Activated T-helper 9 cell treated with anti-CD3 and anti-CD28 coated beads, Interleukin-2, amount 50 U/mL, for 16 hours (primary cell): ENCODE results near the gene LORICRIN.

Source experiments
- DNase-seq: peaks from one replicate; pipeline ENCODE4 v3.0.0-alpha.2; 2020; ENCODE audit warnings: low read depth

Gene LORICRIN

DNA sequence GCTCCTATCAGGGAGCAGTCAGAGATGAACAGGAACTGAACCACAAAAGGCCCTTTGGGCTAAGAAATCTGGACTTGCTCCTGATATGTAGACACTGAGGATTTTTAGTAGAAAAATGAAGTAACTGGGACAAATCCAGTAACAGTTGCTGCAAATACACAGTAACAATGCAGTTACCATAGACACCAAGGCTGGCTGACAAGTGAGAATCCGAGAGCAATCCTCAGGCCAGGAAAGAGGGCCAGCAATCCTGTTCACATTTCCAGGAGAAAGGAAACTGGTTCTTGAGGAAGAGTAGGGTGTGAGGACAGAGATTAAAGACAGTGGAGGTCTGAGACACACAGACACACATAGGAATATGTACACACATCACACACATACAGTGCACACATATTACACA lies 9.3 kb upstream of the LORICRIN start:
- no peak for DNase-seq

DNA sequence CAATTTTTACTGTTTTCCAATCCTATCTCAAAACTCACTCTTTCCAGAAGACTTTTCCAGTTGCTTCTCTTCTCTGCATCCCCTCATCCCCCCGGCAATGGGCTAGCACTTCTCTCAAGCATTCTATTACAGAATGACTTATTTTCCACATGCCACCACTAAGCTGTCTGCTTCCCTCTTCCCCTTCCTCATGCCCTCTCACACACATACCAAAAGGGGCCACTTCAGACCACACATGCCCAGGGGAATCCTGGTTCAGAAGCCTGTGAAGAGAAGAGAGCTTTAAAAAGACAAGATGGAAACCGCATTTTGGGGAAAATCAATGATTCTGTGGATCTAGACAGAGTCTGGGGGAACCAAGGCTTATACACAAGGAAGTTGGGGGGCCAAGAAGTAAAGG lies 8.4 kb upstream of the LORICRIN start:
- DNase-seq, result no peak

DNA sequence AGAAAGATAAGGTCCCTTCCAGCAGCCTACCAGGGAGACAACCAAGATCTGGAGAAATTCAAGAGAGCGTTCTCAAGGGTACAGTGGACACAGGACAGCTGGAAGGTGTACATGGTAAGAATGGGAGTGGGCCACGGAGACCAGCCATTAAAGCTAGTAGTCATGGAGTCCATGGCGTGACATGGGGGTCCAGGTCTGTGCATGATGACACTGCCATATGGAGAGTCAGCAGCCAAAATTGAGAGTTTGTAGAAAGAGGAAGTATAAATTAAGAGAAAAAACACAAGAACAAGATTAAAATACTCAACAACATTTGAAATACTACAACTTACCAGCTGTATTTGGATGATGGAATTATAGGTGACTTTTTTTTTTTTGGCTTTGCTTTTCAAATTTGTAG lies 7.9 kb upstream of the LORICRIN start:
- no peak for DNase-seq

DNA sequence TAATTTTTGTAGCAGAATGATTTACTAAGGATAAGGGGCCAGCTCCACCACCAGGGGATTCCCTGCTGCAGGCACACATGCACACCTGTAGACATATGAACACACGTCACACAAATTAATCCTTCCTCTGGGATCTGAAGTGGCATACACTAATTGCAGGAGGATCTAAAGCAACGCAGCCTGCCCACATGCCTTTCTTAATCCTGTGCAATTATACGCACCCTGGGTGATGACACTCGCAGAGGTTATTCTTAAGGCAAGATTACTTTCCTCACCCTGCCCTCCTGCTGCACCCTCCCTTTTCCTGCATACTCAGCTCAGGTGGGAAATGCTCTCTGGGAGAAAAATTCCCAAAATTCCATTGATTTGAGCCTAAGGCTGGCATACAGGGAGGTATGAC lies 7.5 kb upstream of the LORICRIN start:
- DNase-seq, result no peak

DNA sequence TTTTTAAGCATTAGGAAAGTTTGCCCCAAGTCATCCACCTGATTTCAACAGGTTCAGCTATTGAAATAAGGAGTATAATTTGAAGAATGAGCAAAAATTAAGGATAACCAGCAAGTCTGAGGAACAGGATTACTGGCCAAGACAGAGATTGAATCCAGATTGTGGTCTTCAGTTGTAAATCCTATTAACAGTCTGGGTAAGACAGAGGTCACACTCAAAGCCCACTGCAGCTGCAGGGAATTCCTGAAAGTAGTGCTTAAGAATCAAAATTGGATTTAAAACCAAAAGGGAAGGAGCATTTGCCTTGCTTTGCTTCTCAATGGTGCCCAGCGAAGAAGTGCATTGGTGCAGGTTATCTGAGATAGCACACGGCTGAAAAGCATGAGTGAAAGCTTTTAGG lies 6.4 kb upstream of the LORICRIN start:
- no peak for DNase-seq

DNA sequence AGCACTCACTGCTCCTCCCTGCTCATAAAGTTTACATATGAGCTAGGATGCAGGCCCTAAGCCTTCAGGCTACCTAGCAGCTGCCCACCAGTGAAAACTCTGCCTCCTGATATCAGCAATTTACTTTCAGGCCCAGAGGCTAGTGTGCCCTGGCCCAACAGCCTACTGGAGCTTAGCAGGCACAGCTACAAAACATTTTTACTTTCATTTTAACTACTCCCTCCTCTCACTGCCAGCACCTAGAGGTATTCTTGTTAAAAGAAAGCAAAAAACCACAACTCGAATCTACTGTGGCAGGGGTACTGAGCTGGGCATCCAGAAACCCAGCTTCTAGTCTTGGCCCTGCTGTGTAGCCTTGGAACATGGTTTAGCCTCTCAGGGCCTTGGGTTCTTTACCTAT lies 5.8 kb upstream of the LORICRIN start:
- DNase-seq, result no peak

DNA sequence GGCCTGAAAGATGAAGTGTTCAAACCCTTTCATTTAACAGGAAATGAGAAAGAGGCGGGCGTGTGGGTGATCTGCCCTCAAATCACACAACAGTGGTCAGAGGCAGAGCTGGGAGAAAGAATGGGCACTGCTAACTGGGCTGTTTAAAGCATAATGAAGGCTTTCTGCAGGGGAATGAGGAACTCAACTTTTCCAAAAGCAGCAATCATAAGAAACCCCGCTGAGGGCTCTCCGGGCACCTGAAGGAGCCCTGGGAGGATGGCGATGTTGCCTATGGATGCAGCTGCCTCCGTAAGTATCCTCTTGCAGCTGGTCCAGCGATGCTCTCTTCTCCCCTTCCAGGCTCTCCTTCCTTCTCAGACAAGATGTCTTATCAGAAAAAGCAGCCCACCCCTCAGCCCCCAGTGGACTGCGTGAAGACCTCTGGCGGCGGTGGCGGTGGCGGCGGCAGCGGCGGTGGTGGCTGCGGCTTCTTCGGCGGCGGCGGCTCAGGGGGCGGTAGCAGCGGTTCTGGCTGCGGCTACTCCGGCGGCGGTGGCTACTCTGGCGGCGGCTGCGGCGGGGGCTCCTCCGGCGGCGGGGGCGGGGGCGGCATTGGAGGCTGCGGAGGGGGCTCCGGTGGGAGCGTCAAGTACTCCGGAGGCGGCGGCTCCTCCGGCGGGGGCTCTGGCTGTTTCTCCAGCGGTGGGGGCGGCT lies 1.2 kb downstream of the LORICRIN start:
- DNase-seq, result no peak

DNA sequence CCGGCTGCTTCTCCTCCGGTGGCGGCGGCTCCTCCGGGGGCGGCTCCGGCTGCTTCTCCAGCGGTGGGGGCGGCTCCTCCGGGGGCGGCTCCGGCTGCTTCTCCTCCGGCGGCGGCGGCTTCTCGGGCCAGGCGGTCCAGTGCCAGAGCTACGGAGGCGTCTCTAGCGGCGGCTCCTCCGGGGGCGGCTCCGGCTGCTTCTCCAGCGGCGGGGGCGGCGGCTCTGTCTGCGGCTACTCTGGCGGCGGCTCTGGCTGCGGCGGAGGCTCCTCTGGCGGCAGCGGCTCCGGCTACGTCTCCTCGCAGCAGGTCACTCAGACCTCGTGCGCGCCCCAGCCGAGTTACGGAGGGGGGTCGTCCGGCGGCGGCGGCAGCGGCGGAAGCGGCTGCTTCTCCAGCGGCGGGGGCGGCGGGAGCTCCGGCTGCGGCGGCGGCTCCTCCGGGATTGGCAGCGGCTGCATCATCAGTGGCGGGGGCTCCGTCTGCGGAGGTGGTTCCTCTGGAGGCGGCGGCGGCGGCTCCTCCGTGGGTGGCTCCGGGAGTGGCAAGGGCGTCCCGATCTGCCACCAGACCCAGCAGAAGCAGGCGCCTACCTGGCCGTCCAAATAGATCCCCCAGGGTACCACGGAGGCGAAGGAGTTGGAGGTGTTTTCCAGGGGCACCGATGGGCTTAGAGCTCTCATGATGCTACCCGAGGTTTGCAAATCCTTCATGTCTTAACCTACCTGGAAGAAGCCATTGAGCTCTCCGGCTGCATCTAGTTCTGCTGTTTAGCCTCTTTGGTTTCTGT lies 2.0 kb downstream of the LORICRIN start:
- DNase-seq, result no peak

DNA sequence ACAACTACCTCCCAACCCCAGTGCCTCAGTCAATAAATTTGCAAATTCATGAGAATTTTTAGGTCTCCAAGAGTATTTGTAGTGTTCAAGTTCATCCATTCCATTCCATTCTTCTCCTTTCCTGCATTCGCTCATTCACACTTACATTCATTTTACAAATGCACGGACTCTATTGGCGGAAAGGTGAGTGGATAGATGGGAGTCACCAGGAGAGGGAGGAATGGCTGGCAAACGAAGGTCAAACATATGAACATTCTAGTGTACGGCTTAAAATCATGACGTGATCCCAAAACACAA lies 2.5 kb downstream of the LORICRIN start:
- no peak for DNase-seq

DNA sequence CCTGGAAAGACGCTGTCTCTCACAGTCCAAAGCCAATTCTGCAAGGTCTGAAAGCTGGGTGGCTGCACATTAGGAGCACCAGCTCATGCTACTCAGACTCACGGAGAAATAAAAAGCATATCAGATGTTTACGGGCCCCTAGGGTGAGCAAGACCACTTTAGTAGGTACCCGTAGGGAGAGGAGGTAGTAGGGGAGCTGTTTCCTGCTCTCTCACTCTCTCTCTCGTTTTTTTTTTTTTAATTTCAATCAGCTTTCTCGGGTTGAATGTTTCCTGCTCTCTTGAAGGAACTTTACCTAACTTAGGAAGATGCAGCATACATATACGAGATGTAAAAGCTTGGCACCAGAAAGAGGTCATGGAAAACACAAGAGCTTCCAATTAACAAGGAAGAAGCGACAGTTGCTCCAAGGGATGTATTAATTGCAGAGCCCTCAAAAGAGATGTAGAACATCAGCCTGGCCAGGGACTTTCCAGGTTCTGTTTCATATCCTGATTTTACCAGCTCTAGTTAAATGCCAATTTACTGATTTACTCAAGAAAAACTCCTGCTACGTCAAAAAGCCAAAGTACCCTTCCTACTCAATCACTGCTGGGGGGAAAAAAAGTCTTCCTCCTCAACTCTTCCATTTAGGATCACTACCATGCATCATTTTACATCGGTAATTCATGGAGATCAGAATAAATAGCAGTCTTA lies 3.1 kb downstream of the LORICRIN start:
- DNase-seq, result no peak

DNA sequence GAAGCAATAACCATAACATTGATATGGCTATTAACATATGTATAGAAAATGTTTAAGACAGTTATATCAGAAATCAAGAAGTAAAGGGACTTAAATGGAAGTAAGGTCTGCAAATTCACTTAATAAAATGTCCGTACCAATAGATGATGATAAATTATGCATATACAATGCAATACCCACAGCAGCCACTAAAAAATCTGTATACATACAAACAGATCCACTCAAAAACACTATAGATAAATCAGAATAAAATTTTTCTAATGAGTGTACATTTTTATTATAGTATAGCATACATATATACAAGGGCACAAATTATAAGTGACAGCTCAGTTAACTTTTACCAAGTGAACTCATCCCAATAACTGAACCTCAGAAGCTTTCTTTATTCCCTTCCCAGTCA lies 6.0 kb downstream of the LORICRIN start:
- no peak for DNase-seq

DNA sequence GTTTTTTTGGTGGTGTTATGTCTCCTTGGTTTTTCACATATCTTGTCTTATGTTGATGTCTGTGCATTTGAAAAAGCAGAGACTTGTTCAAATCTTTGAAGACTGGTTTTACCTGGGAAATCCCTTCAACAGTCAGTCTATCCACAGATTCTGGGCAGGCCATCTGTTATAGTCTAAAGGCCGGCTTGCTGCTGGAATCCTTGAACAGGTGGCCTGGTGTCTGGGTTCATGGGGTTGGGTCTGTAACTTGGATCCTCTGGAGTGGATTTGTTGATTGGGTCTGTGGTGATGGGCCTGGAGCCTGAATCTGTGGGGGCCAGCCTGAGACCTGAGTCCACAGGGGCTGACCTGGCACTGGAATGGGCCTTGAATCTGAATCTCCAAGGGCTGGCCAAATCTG lies 12.2 kb downstream of the LORICRIN start:
- no peak for DNase-seq

DNA sequence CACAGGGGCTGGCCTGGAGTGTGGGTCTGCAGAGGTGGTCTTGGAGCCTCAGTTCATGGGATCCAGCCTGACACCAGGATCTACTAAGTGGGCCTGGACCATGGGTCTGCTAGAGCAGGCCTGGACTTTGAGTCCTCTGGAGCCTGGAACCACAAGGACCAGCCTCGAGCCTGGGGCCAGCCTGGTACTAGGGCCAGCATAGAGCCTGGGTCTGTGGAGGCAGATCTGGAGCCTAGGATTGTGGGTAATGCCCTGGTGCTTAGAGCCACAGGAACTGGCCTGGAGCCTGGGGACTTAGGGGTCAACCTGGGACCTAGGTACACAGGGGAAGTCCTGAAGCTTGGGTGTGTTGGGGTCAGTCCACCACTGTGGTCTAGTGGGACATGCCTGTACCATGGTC lies 12.7 kb downstream of the LORICRIN start:
- DNase-seq, result no peak

DNA sequence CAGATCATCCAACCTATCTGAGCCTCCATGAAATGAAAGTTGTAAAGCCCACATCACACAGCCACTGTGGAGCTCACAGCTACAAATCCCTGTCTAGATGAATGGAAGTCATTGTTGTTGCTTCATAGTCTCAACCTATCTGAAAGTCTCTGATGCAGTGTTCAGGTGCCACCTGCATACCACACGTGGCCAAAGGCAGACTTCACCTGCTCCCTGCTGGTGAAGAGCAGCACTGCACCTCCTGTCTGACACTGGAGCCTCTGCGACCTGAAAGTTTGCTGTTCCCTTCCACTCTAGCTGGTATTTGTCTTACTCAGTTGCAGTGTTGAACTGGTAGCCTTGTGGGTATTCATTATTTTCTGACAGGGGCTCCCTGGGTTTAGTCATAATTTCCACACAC lies 18.4 kb downstream of the LORICRIN start:
- no peak for DNase-seq

DNA sequence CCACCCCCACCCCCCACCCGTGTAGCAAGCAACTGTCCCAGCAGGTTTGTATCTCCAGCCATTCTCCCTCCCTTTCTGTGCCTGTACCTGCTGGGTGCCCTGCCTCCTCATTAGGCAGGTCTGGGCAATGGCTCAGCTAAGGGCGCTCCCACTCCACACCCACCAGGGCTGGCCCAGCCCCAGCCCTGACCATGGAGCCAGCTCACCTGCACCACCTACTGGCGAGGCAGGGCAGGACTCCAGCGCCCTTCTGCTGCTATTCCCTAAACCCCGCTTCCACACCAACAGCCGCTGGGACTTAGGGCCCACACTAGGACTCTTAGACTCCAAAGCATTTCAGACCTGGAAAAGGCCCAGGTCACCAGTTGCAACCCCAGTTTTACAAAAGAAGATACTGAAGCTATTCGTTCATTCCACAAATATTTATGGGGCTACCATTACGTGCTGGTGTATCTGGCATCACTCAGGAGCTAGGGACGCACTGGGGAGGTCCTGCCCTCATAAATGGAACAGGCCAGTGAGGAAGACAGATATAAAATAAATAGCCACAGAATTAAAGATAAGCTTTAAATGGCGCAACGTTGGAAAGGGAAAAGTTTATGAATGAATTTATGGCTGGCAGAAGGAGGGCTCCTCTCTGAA lies 29.3 kb downstream of the LORICRIN start:
- DNase-seq, result no peak

DNA sequence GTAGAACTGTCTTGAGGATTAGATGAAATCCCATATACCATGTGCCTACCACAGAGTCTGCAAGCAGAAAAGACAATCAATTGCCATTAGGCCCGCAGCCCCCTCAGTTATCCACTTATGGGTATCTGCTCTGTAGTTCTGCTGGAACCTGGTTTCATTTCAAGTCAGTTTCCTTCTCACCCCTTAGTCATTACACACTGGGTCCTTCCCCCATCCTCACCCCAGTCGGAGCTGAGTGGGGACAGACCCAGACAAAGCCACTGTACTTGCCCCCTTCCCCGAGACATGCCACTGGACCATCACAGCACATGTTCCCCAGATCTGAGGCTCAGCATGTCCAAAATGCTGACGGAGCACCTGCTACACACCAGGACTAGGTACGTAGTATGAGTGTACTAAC lies 32.0 kb downstream of the LORICRIN start:
- DNase-seq, result no peak

DNA sequence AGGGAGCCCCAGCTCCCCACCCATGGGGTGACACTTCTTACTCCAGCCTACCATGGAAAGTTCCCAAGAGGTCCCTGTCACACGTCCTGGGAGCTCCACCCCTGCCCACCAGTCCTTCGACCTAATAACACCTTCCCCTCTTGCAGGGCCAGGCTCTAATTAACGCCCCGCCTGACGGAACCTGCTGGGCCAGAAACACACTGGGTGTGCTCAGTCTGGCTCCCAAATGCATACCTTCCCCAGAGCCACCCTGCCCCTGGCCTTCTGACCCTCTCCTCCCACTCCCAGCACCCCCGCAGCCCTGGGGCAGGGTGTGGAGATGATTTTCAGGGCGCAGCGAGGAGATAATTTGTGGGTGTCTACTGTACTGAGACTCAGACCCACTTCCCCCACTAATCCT lies 32.7 kb downstream of the LORICRIN start:
- DNase-seq, result no peak

DNA sequence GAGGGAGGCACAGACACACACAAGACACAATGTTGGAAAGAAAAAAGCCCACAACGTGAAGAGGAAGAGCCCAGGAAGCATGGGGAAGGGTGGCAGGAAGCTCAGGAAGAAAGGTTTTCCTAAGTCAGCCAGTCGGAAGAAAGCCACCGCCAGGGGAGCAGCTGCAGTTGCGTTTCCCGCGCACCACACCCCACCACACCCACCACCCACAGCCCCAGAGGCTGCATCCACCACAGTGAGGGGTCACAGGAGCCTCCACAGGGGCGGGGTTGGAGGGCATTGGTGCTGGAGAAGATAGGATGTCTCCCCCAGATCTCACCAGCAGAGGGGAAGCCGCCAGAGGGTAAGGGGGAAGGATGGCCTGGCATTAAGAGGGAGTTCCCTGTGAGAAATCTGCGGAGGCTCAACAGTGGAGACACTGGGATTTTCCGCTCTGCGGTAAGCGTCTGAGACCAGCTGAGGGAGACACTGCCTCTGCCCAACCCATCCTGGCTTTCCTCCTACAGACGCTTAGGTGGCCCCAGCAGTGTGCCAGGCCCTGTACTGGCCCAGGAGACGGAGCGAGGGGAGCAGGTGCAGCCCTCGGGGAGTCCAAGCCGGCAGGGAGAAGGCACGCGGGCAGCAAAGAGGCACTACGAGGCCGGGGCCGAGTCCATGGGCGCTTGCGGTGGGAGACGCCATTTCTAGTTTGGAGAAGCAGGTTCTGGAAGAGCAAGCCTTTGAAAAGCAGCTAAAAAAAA lies 33.4 kb downstream of the LORICRIN start:
- no peak for DNase-seq

DNA sequence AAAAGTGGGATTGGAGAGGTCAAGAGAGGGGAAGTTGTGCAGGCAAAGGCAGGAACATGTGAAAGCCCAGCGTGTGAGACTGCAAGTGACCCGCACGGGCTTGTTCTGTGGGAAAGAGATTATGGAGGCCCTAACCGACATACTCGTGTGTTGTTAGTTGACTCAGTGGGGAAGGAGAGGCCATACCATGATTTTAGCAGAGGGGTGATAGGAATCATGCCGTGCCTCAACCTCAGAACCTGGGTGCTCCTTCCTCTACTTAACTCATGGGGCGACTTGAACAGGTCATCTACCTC lies 33.9 kb downstream of the LORICRIN start:
- DNase-seq, result no peak

DNA sequence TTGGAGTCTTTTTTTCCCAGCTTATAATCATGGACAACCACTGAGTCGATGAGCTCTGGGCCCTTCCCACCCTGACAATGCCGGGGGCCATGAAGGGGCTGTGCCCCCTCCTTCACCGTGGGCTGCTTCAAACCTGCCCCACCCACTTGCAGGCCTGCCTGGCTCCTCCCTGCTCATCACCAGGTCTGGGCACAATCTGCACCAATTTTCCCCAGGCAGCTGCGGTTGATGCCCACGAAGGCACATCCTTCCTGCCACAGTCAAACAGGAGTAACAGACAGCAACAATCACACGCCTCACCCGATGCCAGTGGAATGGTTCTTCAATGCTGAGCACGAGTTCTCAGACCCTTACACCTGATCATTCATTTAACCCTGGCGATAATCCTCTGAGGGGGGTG lies 34.4 kb downstream of the LORICRIN start:
- DNase-seq, result no peak

DNA sequence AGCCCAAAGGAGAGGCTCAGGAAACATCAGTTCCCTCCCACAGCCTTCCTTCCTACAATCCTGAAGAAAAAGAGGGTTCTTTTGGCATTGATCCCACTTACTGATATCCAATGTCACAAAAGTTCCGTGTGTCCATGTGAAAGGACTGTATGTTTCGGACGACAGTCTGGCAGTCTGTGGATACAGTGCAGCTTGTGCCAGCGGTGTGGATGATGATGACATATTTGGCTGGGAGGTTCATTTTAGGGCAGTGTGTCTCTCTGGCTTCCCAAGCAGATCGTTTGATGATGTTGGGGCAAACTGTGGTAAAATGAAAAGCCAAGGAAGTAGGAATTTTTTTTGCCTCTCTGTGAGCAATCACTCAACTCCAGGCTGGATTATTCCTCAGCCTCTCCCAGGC lies 42.8 kb downstream of the LORICRIN start:
- no peak for DNase-seq

DNA sequence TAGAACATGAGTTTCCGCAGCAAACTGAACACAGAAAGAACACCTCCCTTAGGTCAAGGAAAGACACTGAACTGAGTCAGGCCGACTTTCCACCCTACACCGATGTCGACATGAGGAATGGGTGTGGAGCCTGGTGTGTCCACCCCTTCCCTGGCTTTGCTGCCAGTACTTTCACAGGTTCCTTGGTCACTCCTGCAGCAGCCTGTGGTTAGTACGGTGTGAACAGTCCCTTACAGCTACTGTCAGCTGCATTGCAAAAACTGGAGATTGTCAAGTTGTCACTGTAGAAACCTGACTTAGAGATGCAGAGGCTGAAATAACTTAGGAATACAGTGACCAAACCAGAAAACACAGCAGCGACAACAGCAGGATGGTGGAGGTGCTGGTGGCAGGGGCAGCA lies 46.2 kb downstream of the LORICRIN start:
- DNase-seq, result no peak
